A549 (cell line): ENCODE results near the gene ANO4.

Experiments
- CEBPB ChIP-seq, 2 experiments: fragments of >200 bp in 1 of 2; sonication (Bioruptor Twin) in 1 of 2; formaldehyde crosslinking in 1 of 2; IDR thresholded peaks; 2 replicates each; pipeline ENCODE4 v1.6.1; 2012 to 2016
- EP300 ChIP-seq, 2 experiments: fragments of >200 bp; sonication (Bioruptor Twin); formaldehyde crosslinking; IDR thresholded peaks; 2 replicates in 1 of 2; 3 replicates in 1 of 2; pipeline ENCODE4 v1.6.1; 2016 to 2017
- JUN ChIP-seq, 2 experiments: fragments of >200 bp; sonication (Bioruptor Twin); formaldehyde crosslinking; IDR thresholded peaks; 2 replicates in 1 of 2; 3 replicates in 1 of 2; pipeline ENCODE4 v1.6.1; 2016 to 2017
- KDM5A ChIP-seq: fragments of 200-600 bp; sonication (generic); IDR thresholded peaks from 2 replicates; pipeline ENCODE4 v1.6.1; 2016; ENCODE audit warnings: antibody characterized with exemption, mild to moderate bottlenecking
- NPAS2 ChIP-seq: fragments of 250-450 bp; sonication (Bioruptor Pico); IDR thresholded peaks from 2 replicates; pipeline ENCODE4 v1.8.0; 2022; ENCODE audit warnings: mild to moderate bottlenecking, moderate library complexity, borderline replicate concordance
- POLR2A ChIP-seq: IDR thresholded peaks from 2 replicates; pipeline ENCODE4 v1.6.1; 2012; ENCODE audit warnings: mild to moderate bottlenecking, low read length
- POLR2AphosphoS2 ChIP-seq: conservative IDR thresholded peaks from 2 replicates; pipeline ENCODE4 v1.6.1; 2012; ENCODE audit warnings: low read length, improper control_type of control experiment, inconsistent platforms
- RAD21 ChIP-seq, 2 experiments: fragments of >200 bp in 1 of 2; sonication (Bioruptor Twin) in 1 of 2; formaldehyde crosslinking in 1 of 2; IDR thresholded peaks in 1 of 2; conservative IDR thresholded peaks in 1 of 2; 2 replicates in 1 of 2; 3 replicates in 1 of 2; pipeline ENCODE4 v1.6.1; 2012 to 2018; ENCODE audit warnings: inconsistent platforms in 1 of 2
- SREBF2 ChIP-seq: fragments of 450-650 bp; IDR thresholded peaks from 2 replicates; pipeline ENCODE4 v1.6.1; 2014; ENCODE audit warnings: mild to moderate bottlenecking, moderate library complexity
- TF ChIP-seq, protein P1 (sequence below): fragments of >200 bp; sonication (Bioruptor Twin); formaldehyde crosslinking; IDR thresholded peaks from 3 replicates; pipeline ENCODE4 v1.5.1; 2016
- TF ChIP-seq, protein P2 (sequence below): fragments of 200-600 bp; sonication (generic); IDR thresholded peaks from 2 replicates; pipeline ENCODE4 v1.6.1; 2016; ENCODE audit warnings: antibody characterized with exemption, mild to moderate bottlenecking, moderate library complexity
- TF ChIP-seq, protein P3 (sequence below): IDR thresholded peaks from 2 replicates; pipeline ENCODE4 v1.6.1; 2012

DNA sequence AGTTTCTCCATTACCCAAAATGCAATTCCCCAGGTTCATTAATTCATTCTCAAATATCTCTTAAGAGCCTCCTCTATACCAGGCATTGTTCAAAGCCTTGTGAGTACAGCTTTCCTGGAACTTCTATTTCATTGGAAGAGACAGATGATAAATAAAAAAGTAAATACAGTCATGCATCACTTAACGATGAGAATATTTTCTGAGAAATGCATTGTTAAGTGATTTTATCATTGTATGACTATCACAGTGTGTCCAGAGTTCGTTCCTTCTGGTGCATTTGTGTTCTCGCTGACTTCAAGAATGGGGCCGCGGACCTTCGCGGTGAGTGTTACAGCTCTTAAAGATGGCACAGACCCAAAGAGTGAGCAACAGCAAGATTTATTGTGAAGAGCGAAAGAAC lies 66.0 kb downstream of the ANO4 start:
- TF ChIP-seq POLR2A (no peak), POLR2AphosphoS2 (no peak), EP300 (IDR thresholded peaks at IDR 0.05) (no peak), NPAS2 (no peak), SREBF2 (no peak), JUN (IDR thresholded peaks at IDR 0.05) (no peak), KDM5A (no peak), RAD21 (conservative IDR thresholded peaks at IDR 0.05 in 1 of 2, IDR thresholded peaks at IDR 0.05 in 1 of 2) (no peak), CEBPB (IDR thresholded peaks at IDR 0.05) (no peak)
- TF ChIP-seq, protein P1, sequence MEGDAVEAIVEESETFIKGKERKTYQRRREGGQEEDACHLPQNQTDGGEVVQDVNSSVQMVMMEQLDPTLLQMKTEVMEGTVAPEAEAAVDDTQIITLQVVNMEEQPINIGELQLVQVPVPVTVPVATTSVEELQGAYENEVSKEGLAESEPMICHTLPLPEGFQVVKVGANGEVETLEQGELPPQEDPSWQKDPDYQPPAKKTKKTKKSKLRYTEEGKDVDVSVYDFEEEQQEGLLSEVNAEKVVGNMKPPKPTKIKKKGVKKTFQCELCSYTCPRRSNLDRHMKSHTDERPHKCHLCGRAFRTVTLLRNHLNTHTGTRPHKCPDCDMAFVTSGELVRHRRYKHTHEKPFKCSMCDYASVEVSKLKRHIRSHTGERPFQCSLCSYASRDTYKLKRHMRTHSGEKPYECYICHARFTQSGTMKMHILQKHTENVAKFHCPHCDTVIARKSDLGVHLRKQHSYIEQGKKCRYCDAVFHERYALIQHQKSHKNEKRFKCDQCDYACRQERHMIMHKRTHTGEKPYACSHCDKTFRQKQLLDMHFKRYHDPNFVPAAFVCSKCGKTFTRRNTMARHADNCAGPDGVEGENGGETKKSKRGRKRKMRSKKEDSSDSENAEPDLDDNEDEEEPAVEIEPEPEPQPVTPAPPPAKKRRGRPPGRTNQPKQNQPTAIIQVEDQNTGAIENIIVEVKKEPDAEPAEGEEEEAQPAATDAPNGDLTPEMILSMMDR: no peak
- TF ChIP-seq, protein P2, sequence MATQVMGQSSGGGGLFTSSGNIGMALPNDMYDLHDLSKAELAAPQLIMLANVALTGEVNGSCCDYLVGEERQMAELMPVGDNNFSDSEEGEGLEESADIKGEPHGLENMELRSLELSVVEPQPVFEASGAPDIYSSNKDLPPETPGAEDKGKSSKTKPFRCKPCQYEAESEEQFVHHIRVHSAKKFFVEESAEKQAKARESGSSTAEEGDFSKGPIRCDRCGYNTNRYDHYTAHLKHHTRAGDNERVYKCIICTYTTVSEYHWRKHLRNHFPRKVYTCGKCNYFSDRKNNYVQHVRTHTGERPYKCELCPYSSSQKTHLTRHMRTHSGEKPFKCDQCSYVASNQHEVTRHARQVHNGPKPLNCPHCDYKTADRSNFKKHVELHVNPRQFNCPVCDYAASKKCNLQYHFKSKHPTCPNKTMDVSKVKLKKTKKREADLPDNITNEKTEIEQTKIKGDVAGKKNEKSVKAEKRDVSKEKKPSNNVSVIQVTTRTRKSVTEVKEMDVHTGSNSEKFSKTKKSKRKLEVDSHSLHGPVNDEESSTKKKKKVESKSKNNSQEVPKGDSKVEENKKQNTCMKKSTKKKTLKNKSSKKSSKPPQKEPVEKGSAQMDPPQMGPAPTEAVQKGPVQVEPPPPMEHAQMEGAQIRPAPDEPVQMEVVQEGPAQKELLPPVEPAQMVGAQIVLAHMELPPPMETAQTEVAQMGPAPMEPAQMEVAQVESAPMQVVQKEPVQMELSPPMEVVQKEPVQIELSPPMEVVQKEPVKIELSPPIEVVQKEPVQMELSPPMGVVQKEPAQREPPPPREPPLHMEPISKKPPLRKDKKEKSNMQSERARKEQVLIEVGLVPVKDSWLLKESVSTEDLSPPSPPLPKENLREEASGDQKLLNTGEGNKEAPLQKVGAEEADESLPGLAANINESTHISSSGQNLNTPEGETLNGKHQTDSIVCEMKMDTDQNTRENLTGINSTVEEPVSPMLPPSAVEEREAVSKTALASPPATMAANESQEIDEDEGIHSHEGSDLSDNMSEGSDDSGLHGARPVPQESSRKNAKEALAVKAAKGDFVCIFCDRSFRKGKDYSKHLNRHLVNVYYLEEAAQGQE: no peak
- TF ChIP-seq, protein P3, sequence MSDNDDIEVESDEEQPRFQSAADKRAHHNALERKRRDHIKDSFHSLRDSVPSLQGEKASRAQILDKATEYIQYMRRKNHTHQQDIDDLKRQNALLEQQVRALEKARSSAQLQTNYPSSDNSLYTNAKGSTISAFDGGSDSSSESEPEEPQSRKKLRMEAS: no peak
